Measurements from ENCODE around the gene PPP4R4. TPM values are rescaled to one million over a fixed set of nuclear protein-coding genes. Genes with fewer than 3 reads are reported as not detected.
"Not testable (repeated sequence)": the region's sequence is repeated elsewhere in the genome, so short reads cannot be mapped to it uniquely, and the experiment has no call there.

The PPP4R4 gene
- total and polyA plus RNA-seq, 4 donors = 1.6 to 25.9 (median 3.8) TPM

- DNase-seq (no peak), ATAC-seq (ENCODE audit: insufficient read depth, low FRiP score) (no peak)
- H3K9ac ChIP-seq (ENCODE audit: insufficient read depth in 1 of 2, low read length in 2 of 2) = no peak overlapping the region
- H3K9me3 ChIP-seq (ENCODE audit: control insufficient read depth in 4 of 4, insufficient read depth in 3 of 4, low read length in 3 of 4) = no peaks in the 10 kb centered on the region
- H3K27ac ChIP-seq (ENCODE audit: low read depth in 1 of 2, low read length in 1 of 2) = no peak overlapping the region
- WGBS, 2 donors = 60 to 73% methylated on average over 6 of the region's 6 CpGs
- no peaks in the 10 kb centered on the region for H3K36me3 ChIP-seq (ENCODE audit: control insufficient read depth in 4 of 4, insufficient read depth in 4 of 4, low read length in 4 of 4)
- no peaks in the 10 kb centered on the region for H3K27me3 ChIP-seq (ENCODE audit: control insufficient read depth in 3 of 3, insufficient read depth in 3 of 3, low read length in 2 of 3)
- H3K4me1 ChIP-seq (ENCODE audit: control insufficient read depth in 5 of 5, insufficient read depth in 5 of 5, low read length in 5 of 5) = no peaks in the 10 kb centered on the region
- TF ChIP-seq CTCF (IDR thresholded peaks at IDR 0.05; ENCODE audit: control extremely low read depth, extremely low read depth) = no peak
- no peak overlapping the region for H3K4me3 ChIP-seq
Measured at GRCh38 chr14:94153750-94154342, 20.3 kb upstream of the PPP4R4 start.

- 95 to 100% methylated on average over 1 of the region's 1 CpG for WGBS, 2 donors
- H3K4me1 ChIP-seq (ENCODE audit: control insufficient read depth in 5 of 5, insufficient read depth in 5 of 5, low read length in 5 of 5); H3K9me3 ChIP-seq (ENCODE audit: control insufficient read depth in 4 of 4, insufficient read depth in 3 of 4, low read length in 3 of 4); DNase-seq; H3K27ac ChIP-seq (ENCODE audit: low read depth in 1 of 2, low read length in 1 of 2); ATAC-seq (ENCODE audit: insufficient read depth, low FRiP score); H3K4me3 ChIP-seq; H3K9ac ChIP-seq (ENCODE audit: insufficient read depth in 1 of 2, low read length in 2 of 2); H3K27me3 ChIP-seq (ENCODE audit: control insufficient read depth in 3 of 3, insufficient read depth in 3 of 3, low read length in 2 of 3); H3K36me3 ChIP-seq (ENCODE audit: control insufficient read depth in 4 of 4, insufficient read depth in 4 of 4, low read length in 4 of 4): not testable (repeated sequence)
Measured at GRCh38 chr14:94156143-94156542, 18.0 kb upstream of the PPP4R4 start.

GRCh38 chr14:94157197-94157596 is 16.9 kb upstream of the PPP4R4 start:
- Histone ChIP-seq H3K4me1 (ENCODE audit: control insufficient read depth in 5 of 5, insufficient read depth in 5 of 5, low read length in 5 of 5) (peaks cover 0 to 4% (median 2%) of the 10 kb centered on the region in 5 donors), H3K27ac (ENCODE audit: low read depth in 1 of 2, low read length in 1 of 2) (no peak overlapping the region), H3K9me3 (ENCODE audit: control insufficient read depth in 4 of 4, insufficient read depth in 3 of 4, low read length in 3 of 4) (no peaks in the 10 kb centered on the region), H3K4me3 (no peak overlapping the region), H3K9ac (ENCODE audit: insufficient read depth in 1 of 2, low read length in 2 of 2) (no peak overlapping the region), H3K27me3 (ENCODE audit: control insufficient read depth in 3 of 3, insufficient read depth in 3 of 3, low read length in 2 of 3) (no peaks in the 10 kb centered on the region), H3K36me3 (ENCODE audit: control insufficient read depth in 4 of 4, insufficient read depth in 4 of 4, low read length in 4 of 4) (no peaks in the 10 kb centered on the region)
- no peak for TF ChIP-seq CTCF (IDR thresholded peaks at IDR 0.05; ENCODE audit: control extremely low read depth, extremely low read depth)
- DNase-seq (peak in 2 of 3 donors; percentile 55 to 71), ATAC-seq (ENCODE audit: insufficient read depth, low FRiP score) (peak; percentile 85)

- Histone ChIP-seq H3K27ac (ENCODE audit: low read depth in 1 of 2, low read length in 1 of 2) (no peak overlapping the region), H3K4me1 (ENCODE audit: control insufficient read depth in 5 of 5, insufficient read depth in 5 of 5, low read length in 5 of 5) (peaks cover 0 to 5% (median 4%) of the 10 kb centered on the region in 5 donors), H3K27me3 (ENCODE audit: control insufficient read depth in 3 of 3, insufficient read depth in 3 of 3, low read length in 2 of 3) (no peaks in the 10 kb centered on the region), H3K4me3 (no peak overlapping the region), H3K9me3 (ENCODE audit: control insufficient read depth in 4 of 4, insufficient read depth in 3 of 4, low read length in 3 of 4) (no peaks in the 10 kb centered on the region), H3K36me3 (ENCODE audit: control insufficient read depth in 4 of 4, insufficient read depth in 4 of 4, low read length in 4 of 4) (no peaks in the 10 kb centered on the region), H3K9ac (ENCODE audit: insufficient read depth in 1 of 2, low read length in 2 of 2) (no peak overlapping the region)
- no peak for TF ChIP-seq CTCF (IDR thresholded peaks at IDR 0.05; ENCODE audit: control extremely low read depth, extremely low read depth)
- ATAC-seq (ENCODE audit: insufficient read depth, low FRiP score) (no peak), DNase-seq (no peak)
- WGBS, 2 donors = 39 to 57% methylated on average over 10 of the region's 10 CpGs
Measured at GRCh38 chr14:94158239-94158883, 15.8 kb upstream of the PPP4R4 start.

Measured in lung (tissue), 12 donors.